Fibroblast of lung (primary cell): ENCODE measurements around the gene A3GALT2. TPM values are rescaled to one million over a fixed set of nuclear protein-coding genes. Genes with fewer than 3 reads are reported as not detected.

Experiments
- DNase-seq, 2 donors: peaks; one replicate each; pipeline versions ENCODE4 v3.0.0 to v3.0.0-alpha.2; 2010; ENCODE audit warnings: low read depth in 2 of 2
- H2AFZ ChIP-seq: 2 replicates; pipeline ENCODE4 v1.5.1; 2012; ENCODE audit warnings: low read length, control low read depth, inconsistent platforms
- H3K27ac ChIP-seq: 2 replicates; pipeline ENCODE4 v1.5.1; 2011; ENCODE audit warnings: low read length, control low read depth; ENCODE audit not compliant: insufficient read depth
- H3K27me3 ChIP-seq: 2 replicates; pipeline ENCODE4 v1.5.1; 2011; ENCODE audit warnings: mild to moderate bottlenecking, low read length; ENCODE audit not compliant: control insufficient read depth, insufficient read depth
- H3K36me3 ChIP-seq: 2 replicates; pipeline ENCODE4 v1.5.1; 2011; ENCODE audit warnings: low read length; ENCODE audit not compliant: control insufficient read depth, insufficient read depth
- H3K4me1 ChIP-seq: 2 replicates; pipeline ENCODE4 v1.5.1; 2011; ENCODE audit warnings: low read length; ENCODE audit not compliant: control insufficient read depth, insufficient read depth; ENCODE audit errors: extremely low read depth
- H3K4me2 ChIP-seq: 2 replicates; pipeline ENCODE4 v1.5.1; 2011; ENCODE audit warnings: low read length, control low read depth; ENCODE audit not compliant: insufficient read depth; ENCODE audit errors: extremely low read depth
- H3K4me3 ChIP-seq, 4 experiments: fragments of 200-600 bp in 1 of 4; sonication (generic) in 1 of 4; replicated peaks in 1 of 4; 2 replicates each; pipeline ENCODE4 v1.5.1; 2011 to 2016; ENCODE audit warnings: low read length in 4 of 4, low read depth in 3 of 4, mild to moderate bottlenecking in 3 of 4, control low read depth in 2 of 4, inconsistent platforms in 1 of 4, mixed read lengths in 1 of 4; ENCODE audit not compliant: insufficient read depth in 1 of 4; ENCODE audit errors: control extremely low read depth in 1 of 4
- H3K79me2 ChIP-seq: 2 replicates; pipeline ENCODE4 v1.5.1; 2012; ENCODE audit warnings: mild to moderate bottlenecking, low read length, inconsistent platforms; ENCODE audit not compliant: control insufficient read depth, insufficient read depth
- H3K9ac ChIP-seq: 2 replicates; pipeline ENCODE4 v1.5.1; 2011; ENCODE audit warnings: mild to moderate bottlenecking, low read length, control low read depth; ENCODE audit not compliant: insufficient read depth
- H3K9me3 ChIP-seq: 2 replicates; pipeline ENCODE4 v1.5.1; 2012; ENCODE audit warnings: low read depth, low read length; ENCODE audit not compliant: control insufficient read depth, insufficient read depth
- H4K20me1 ChIP-seq: 2 replicates; pipeline ENCODE4 v1.5.1; 2011; ENCODE audit warnings: low read length; ENCODE audit not compliant: control insufficient read depth, insufficient read depth; ENCODE audit errors: extremely low read depth
- CTCF ChIP-seq, 2 donors: IDR thresholded peaks in 1 of 2; conservative IDR thresholded peaks in 1 of 2; 1 replicate in 1 of 2; 2 replicates in 1 of 2; pipeline ENCODE4 v1.5.1; 2011 to 2012; ENCODE audit warnings: low read length in 2 of 2, control low read depth in 1 of 2, inconsistent platforms in 1 of 2, low read depth in 1 of 2, mild to moderate bottlenecking in 1 of 2
- EZH2 ChIP-seq: IDR thresholded peaks from 2 replicates; pipeline ENCODE4 v1.5.1; 2012; ENCODE audit warnings: low read length, control low read depth, mild to moderate bottlenecking; ENCODE audit errors: missing control alignments
- polyA plus RNA-seq, 2 donors: library from polyadenylated mRNA; depleted of rRNA in 1 of 2; stranded (reverse) in 1 of 2; unstranded in 1 of 2; fragments of >200 nt; gene quantifications; 2 replicates each; pipeline ENCODE4 v1.2.1, GENCODE V29; 2011 to 2012; ENCODE audit warnings: missing spikeins in 1 of 2
- total RNA-seq: library from RNA; depleted of rRNA; stranded (reverse); fragments of >200 nt; gene quantifications from 2 replicates; pipeline ENCODE4 v1.2.1, GENCODE V29; 2014

A3GALT2 gene
- total and polyA plus RNA-seq, 2 donors (not counting 1 experiment from before 2014, with no cell fraction given): not detected

DNA sequence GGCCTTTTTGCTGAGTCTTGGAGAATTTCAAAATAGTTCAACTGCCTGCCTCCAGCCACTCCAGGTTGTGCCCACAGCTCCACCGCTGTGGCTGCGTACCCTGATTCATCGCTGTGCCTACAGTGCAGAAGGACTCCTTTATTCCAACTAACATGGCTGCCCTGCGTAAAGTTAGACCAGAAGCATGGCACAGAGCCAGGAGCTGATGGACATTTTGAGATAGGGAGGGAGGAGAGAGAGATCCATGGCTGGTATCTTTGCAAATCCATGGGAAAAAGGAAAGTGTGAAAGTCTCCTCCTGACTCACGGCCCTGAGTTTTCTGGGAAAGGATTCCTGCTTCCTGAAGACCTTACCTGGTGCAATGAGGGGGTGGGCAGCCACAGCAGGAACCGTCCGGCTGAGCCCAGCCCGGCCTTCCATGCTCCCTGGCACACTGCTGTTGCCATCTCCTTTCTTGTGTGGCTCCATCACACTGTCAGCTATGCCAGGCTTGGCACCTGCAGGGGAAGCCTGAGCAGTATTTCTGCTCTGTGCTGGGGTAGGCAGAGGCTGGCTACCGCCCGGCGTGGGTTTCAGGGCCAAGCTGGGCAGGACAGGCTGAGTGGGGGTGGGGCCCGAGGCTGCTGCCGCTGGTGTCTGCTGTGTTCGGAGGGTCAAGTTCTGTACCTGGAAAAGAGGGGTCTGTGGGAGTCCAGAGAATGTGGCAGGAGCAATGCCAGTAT is 46.0 kb upstream of the A3GALT2 start:
- TF ChIP-seq CTCF (conservative IDR thresholded peaks at IDR 0.05 in 1 of 2, IDR thresholded peaks at IDR 0.05 in 1 of 2; ENCODE audit: low read depth in 1 of 2, low read length in 2 of 2) (no peak), EZH2 (no peak)
- Histone ChIP-seq H3K27ac (no peak overlapping the region), H4K20me1 (no peaks in the 10 kb centered on the region), H3K9ac (no peak overlapping the region), H3K27me3 (no peaks in the 10 kb centered on the region), H3K4me2 (no peak overlapping the region), H3K4me3 (no peak overlapping the region), H3K36me3 (peaks cover 12% of the 10 kb centered on the region), H3K9me3 (no peaks in the 10 kb centered on the region), H3K79me2 (no peaks in the 10 kb centered on the region), H3K4me1 (peaks cover 29% of the 10 kb centered on the region), H2AFZ (no peak overlapping the region)
- DNase-seq: no peak

GRCh38 chr1:33365560-33365997 is 44.7 kb upstream of the A3GALT2 start:
- Histone ChIP-seq H3K4me3 (no peak overlapping the region), H3K4me2 (peak overlapping the region; percentile 25), H3K36me3 (peaks cover 7% of the 10 kb centered on the region), H3K9me3 (no peaks in the 10 kb centered on the region), H3K27ac (no peak overlapping the region), H3K79me2 (no peaks in the 10 kb centered on the region), H2AFZ (no peak overlapping the region), H4K20me1 (no peaks in the 10 kb centered on the region), H3K4me1 (peaks cover 28% of the 10 kb centered on the region), H3K9ac (no peak overlapping the region), H3K27me3 (no peaks in the 10 kb centered on the region)
- TF ChIP-seq CTCF (conservative IDR thresholded peaks at IDR 0.05 in 1 of 2, IDR thresholded peaks at IDR 0.05 in 1 of 2; ENCODE audit: low read depth in 1 of 2, low read length in 2 of 2): no peak
- TF ChIP-seq EZH2: no peak
- DNase-seq: peak; percentile 83 to 87

GRCh38 chr1:33364565-33364918 is 43.6 kb upstream of the A3GALT2 start:
- Histone ChIP-seq H3K9me3 (no peaks in the 10 kb centered on the region), H3K36me3 (peaks cover 7% of the 10 kb centered on the region), H3K27me3 (no peaks in the 10 kb centered on the region), H3K79me2 (no peaks in the 10 kb centered on the region), H3K4me1 (peaks cover 25% of the 10 kb centered on the region), H4K20me1 (no peaks in the 10 kb centered on the region), H3K9ac (no peak overlapping the region), H3K4me3 (no peak overlapping the region), H3K27ac (no peak overlapping the region), H2AFZ (no peak overlapping the region), H3K4me2 (no peak overlapping the region)
- no peak for TF ChIP-seq EZH2
- no peak for TF ChIP-seq CTCF (conservative IDR thresholded peaks at IDR 0.05 in 1 of 2, IDR thresholded peaks at IDR 0.05 in 1 of 2; ENCODE audit: low read depth in 1 of 2, low read length in 2 of 2)
- DNase-seq: no peak
